HEK293T (cell line): ENCODE measurements around the gene ZSCAN10.

ENCODE experiments used
- CTCF ChIA-PET: fragments of 350-600 bp; formaldehyde crosslinking; extraction: SDS; loops from one replicate; lab custom pipeline; 2021; ENCODE audit warnings: antibody characterized with exemption, inconsistent platforms; lab: Yijun Ruan, JAX
- POLR2A ChIA-PET: fragments of 350-600 bp; formaldehyde crosslinking; extraction: SDS; loops from one replicate; lab custom pipeline; 2020; ENCODE audit warnings: antibody characterized with exemption, inconsistent platforms; lab: Yijun Ruan, JAX
- DNase-seq: peaks from one replicate; pipeline ENCODE4 v3.0.0; 2012; ENCODE audit warnings: mixed read lengths; ENCODE audit errors: extremely low spot score
- ARNT ChIP-seq: fragments of 450-650 bp; IDR thresholded peaks from 2 replicates; pipeline ENCODE4 v1.6.1; 2017; ENCODE audit warnings: mild to moderate bottlenecking
- BHLHE40 ChIP-seq: fragments of 450-650 bp; IDR thresholded peaks from 2 replicates; pipeline ENCODE4 v1.6.1; 2016; ENCODE audit warnings: mild to moderate bottlenecking, moderate library complexity, borderline replicate concordance
- CTBP1 ChIP-seq: fragments of 450-650 bp; IDR thresholded peaks from 2 replicates; pipeline ENCODE4 v1.6.1; 2016; ENCODE audit warnings: borderline replicate concordance
- ELF4 ChIP-seq: fragments of 450-650 bp; IDR thresholded peaks from 2 replicates; pipeline ENCODE4 v1.6.1; 2017; ENCODE audit warnings: antibody characterized with exemption
- FOXA1 ChIP-seq: fragments of 450-650 bp; IDR thresholded peaks from 2 replicates; pipeline ENCODE4 v1.6.1; 2016; ENCODE audit warnings: mild to moderate bottlenecking
- FOXK2 ChIP-seq: fragments of 450-650 bp; IDR thresholded peaks from 2 replicates; pipeline ENCODE4 v1.6.1; 2016; ENCODE audit warnings: mild to moderate bottlenecking
- FOXM1 ChIP-seq: fragments of 450-650 bp; IDR thresholded peaks from 2 replicates; pipeline ENCODE4 v1.6.1; 2017; ENCODE audit warnings: mild to moderate bottlenecking, borderline replicate concordance
- HDGF ChIP-seq: fragments of 450-650 bp; IDR thresholded peaks from 2 replicates; pipeline ENCODE4 v1.6.1; 2017; ENCODE audit warnings: antibody characterized with exemption, borderline replicate concordance
- L3MBTL2 ChIP-seq: fragments of 450-650 bp; conservative IDR thresholded peaks from 2 replicates; pipeline ENCODE4 v1.6.1; 2016; ENCODE audit warnings: mild to moderate bottlenecking
- LEF1 ChIP-seq: fragments of 450-650 bp; IDR thresholded peaks from 2 replicates; pipeline ENCODE4 v1.6.1; 2017; ENCODE audit warnings: mild to moderate bottlenecking, borderline replicate concordance
- NFRKB ChIP-seq: fragments of 450-650 bp; IDR thresholded peaks from 2 replicates; pipeline ENCODE4 v1.6.1; 2016; ENCODE audit warnings: mild to moderate bottlenecking, moderate library complexity
- SP1 ChIP-seq: fragments of 450-650 bp; IDR thresholded peaks from 2 replicates; pipeline ENCODE4 v1.6.1; 2017
- SUZ12 ChIP-seq: fragments of 450-650 bp; IDR thresholded peaks from 2 replicates; pipeline ENCODE4 v1.6.1; 2016; ENCODE audit warnings: mild to moderate bottlenecking
- TARDBP ChIP-seq: fragments of 450-650 bp; IDR thresholded peaks from 2 replicates; pipeline ENCODE4 v1.6.1; 2016
- ZNF384 ChIP-seq: fragments of 450-650 bp; IDR thresholded peaks from 2 replicates; pipeline ENCODE4 v1.6.1; 2016
- TF ChIP-seq, protein P1 (sequence below): fragments of 450-650 bp; IDR thresholded peaks from 2 replicates; pipeline ENCODE4 v1.6.1; 2016

ZSCAN10 gene

DNA sequence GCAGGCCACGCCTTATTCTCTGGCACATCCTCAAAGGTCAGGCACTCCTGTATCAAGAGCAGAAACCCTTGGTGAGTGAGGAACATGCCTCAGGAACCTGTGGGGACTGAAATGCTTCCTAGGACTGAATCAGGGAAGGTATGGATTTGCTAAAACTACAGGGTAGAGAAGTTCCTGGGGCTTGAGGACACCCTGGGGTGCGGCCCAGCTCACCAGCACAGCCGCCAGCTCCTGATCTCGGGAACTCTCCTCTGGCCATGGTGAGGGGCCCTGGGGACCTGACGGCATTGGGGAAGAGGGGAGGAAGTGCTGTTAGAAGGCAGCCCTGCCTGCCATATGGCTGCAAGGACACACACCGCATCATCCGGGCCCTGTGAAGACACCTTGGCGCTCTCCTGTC lies 7.5 kb downstream of the ZSCAN10 start:
- POLR2A ChIA-PET = no interaction called here
- DNase-seq = no peak

DNA sequence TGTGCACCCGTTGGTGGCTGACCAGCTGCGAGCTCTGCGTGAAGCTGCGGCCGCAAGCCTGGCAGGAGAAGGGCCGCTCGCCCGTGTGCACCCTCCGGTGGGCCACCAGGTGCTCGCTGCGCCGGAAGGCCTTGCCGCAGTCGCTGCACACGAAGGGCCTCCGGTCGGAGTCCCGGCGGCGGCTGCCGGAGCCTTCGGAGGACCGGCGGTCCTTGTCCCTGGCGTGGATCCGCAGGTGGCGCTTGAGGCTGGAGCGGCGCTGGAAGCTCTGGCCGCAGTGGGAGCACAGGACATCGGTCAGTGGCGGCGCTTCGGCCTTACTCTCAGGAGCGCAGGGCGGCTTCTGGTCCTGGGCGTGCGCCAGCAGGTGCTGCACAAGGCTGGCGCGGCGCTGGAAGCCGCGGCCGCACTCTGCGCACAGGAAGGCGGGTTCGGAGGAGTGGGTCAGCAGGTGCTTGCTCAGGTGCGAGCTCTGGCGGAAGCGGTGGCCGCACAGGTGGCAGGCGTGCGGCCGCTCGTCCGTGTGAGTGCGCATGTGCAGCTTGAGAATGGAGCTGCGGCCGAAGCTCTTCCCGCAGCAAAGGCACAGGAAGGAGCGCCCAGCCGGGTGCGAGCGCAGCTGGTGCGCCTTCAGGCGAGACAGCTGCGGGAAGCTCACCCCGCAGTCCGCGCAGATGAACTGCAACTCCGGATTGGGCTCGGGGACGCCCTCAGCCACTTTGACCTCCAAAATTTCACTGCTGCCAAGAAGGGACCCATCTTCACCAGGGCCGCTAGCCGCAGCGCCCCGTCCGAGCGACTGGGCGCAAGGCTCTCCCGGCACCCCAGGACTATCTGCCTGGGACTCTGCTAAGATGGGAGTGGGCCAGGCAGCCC lies 9.1 kb downstream of the ZSCAN10 start:
- POLR2A ChIA-PET = interaction anchor here (1.2 kb wide), 1 partner anchor 70 kb away, joined by 4 read pairs; the partner anchor contains the start of gene TNFRSF12A
- CTCF ChIA-PET = interaction anchor here (0.6 kb wide), 1 partner anchor 57 kb away, joined by 3 read pairs; no protein-coding TSS in a partner anchor
- TF ChIP-seq ZNF384 = no peak
- TF ChIP-seq SUZ12 = no peak
- no peak for TF ChIP-seq CTBP1
- no peak for TF ChIP-seq HDGF
- no peak for TF ChIP-seq FOXK2
- no peak for TF ChIP-seq BHLHE40
- no peak for DNase-seq

More for the DNA sequence above, 7.5 kb downstream of the ZSCAN10 start:
- TF ChIP-seq, protein P1, sequence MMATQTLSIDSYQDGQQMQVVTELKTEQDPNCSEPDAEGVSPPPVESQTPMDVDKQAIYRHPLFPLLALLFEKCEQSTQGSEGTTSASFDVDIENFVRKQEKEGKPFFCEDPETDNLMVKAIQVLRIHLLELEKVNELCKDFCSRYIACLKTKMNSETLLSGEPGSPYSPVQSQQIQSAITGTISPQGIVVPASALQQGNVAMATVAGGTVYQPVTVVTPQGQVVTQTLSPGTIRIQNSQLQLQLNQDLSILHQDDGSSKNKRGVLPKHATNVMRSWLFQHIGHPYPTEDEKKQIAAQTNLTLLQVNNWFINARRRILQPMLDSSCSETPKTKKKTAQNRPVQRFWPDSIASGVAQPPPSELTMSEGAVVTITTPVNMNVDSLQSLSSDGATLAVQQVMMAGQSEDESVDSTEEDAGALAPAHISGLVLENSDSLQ = no peak
- no peak for TF ChIP-seq ARNT
- TF ChIP-seq SUZ12 = no peak
- no peak for TF ChIP-seq SP1
- TF ChIP-seq CTBP1 = no peak
- TF ChIP-seq ELF4 = no peak
- TF ChIP-seq LEF1 = no peak
- TF ChIP-seq FOXM1 = no peak
- TF ChIP-seq L3MBTL2 = no peak
- CTCF ChIA-PET = no interaction called here

DNA sequence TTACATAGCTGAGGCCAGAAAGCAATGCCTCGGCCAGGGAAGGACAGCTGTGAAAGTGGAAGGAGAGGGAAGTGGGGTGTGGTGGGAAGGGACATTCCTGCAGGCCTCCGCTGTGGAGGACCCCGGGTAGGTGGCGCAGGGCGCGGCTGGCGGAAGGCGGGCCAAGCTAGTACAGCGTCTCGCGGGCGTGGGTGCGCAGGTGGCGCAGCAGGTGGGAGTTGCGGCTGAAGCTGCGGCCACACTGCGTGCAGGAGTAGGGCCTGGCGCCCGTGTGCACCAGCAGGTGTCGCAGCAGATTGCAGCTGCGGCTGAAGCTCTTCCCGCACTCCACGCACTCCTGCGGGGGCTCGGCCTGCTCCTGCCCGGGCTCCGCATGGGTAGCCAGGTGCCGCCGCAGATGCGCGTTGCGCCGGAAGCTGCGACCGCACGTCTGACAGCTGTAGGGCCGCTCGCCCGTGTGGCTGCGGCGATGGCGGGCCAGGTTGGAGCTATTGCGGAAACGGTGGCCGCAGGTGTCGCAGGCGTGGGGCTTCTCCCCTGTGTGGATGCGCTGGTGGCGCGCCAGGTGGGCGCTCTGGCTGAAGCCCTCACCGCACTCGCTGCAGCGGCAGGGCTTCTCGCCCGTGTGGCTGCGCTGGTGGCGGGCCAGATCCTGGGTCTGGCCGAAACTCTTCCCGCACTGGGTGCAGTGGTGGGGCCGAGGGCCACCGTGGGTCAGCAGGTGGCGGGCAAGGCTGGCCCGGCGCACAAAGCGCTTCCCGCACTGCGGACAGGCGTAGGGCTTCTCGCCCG lies 10.0 kb downstream of the ZSCAN10 start:
- CTCF ChIA-PET = no interaction called here
- POLR2A ChIA-PET = interaction anchor here (1.2 kb wide), 1 partner anchor 69 kb away, joined by 4 read pairs; the partner anchor contains the start of gene TNFRSF12A
- TF ChIP-seq NFRKB = no peak
- TF ChIP-seq ELF4 = no peak
- DNase-seq = no peak

DNA sequence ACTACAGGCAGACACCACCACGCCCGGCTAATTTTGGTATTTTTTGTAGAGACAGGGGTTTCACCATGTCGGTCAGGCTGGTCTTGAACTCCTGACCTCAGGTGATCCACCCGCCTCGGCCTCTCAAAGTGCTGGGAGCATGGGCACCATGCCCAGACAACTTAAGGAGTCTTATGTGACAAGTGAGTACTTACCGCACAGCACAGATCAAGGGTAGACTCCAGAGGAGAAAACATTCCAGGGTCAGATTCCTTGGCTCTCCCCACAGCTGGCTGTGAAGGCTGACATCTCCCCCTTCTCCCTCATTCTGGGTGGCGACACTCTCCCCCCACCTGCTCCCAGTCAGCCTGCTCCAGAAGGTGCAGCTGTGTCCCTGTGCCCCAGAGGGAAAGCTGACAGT lies 10.6 kb downstream of the ZSCAN10 start:
- TF ChIP-seq NFRKB (no peak), CTBP1 (no peak)
- TF ChIP-seq, protein P1 = no peak
- CTCF ChIA-PET = no interaction called here
- POLR2A ChIA-PET = interaction anchor here (1.2 kb wide), 1 partner anchor 68 kb away, joined by 4 read pairs; the partner anchor contains the start of gene TNFRSF12A
- no peak for DNase-seq

DNA sequence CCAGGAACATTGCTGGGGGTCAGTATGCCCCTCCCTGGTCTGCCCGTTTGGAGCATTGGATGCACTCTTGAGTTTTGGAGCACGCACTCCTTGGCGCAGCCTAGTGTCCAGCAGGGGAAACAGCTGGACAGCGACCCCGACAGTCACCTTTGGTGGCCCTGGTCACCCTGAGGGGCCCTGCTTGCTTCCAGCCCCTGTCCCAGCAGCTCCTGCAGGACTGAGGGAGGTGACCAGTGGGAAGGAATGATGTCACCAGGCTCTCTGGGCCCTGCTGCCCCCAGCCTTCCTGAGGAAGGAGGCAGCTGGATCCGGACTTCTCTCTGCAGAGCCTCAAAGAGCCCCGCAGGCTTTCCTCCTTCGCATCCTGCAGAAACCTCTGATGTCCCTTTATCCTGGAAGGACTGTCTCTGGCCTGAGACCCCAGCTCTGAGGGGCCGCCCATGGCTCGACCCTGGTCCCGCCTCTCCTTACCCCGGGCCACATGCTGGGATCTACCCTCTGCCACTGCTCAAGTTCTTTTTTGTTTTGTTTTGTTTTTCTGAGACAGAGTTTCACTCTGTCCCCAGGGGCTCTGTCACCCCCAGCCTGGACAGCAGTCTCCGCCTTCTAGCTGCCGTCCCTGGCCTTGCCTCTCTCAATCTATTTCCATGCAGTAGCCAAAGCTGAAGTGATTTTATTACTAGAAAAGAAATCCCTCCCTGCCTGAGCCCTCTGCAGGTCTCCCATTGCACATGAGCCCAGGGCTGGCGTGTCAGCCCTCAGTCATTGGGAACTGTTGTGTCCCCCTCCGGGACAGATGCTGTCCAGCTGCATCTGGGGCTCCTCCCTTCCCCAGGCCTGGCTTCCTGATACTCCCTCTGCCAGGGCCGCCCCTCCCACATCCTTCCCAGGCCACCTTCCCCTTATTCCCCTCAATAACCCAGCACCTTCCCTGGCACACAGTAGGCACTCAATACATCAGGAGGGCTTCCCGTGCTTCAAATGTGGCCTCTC lies 11.6 kb downstream of the ZSCAN10 start:
- no peak for TF ChIP-seq L3MBTL2
- TF ChIP-seq SP1 = no peak
- TF ChIP-seq SUZ12 = no peak
- no peak for TF ChIP-seq ELF4
- TF ChIP-seq HDGF = no peak
- TF ChIP-seq CTBP1 = no peak
- no peak for TF ChIP-seq FOXK2
- TF ChIP-seq, protein P1 = no peak
- TF ChIP-seq ZNF384 = no peak
- no peak for TF ChIP-seq FOXM1
- TF ChIP-seq FOXA1 = no peak
- no peak for TF ChIP-seq TARDBP
- no peak for TF ChIP-seq BHLHE40
- no peak for TF ChIP-seq NFRKB
- ChIA-PET CTCF (interaction anchor here (0.5 to 1.5 kb wide), 4 partner anchors 45 to 233 kb away, joined by 3 to 4 read pairs (median 3); no protein-coding TSS in a partner anchor), POLR2A (interaction anchor here (0.6 to 1.2 kb wide), 4 partner anchors 25 to 67 kb away, joined by 3 to 6 read pairs (median 3); partner anchors contain the start of genes TNFRSF12A and ZNF205)
- no peak for DNase-seq
